Loucy (cell line): ENCODE measurements around the gene AK6.

Experiments
- H2AFZ ChIP-seq: fragments of 200-600 bp; sonication (generic); 2 replicates; pipeline ENCODE4 v1.6.0; 2016; ENCODE audit warnings: antibody characterized with exemption, mild to moderate bottlenecking, low read length, moderate library complexity
- H3F3A ChIP-seq: fragments of 200-600 bp; 2 replicates; pipeline ENCODE4 v1.6.0; 2016; ENCODE audit warnings: antibody characterized with exemption, low read depth, mild to moderate bottlenecking
- H3K27me3 ChIP-seq: fragments of 200-600 bp; sonication (generic); 2 replicates; pipeline ENCODE4 v1.6.1; 2014; ENCODE audit warnings: low read length, mild to moderate bottlenecking; ENCODE audit not compliant: insufficient read depth, poor library complexity, severe bottlenecking
- H3K36me3 ChIP-seq: fragments of 200-600 bp; sonication (generic); 2 replicates; pipeline ENCODE4 v1.6.1; 2016; ENCODE audit warnings: low read length; ENCODE audit not compliant: insufficient read depth
- H3K4me1 ChIP-seq: fragments of 200-600 bp; sonication (generic); 2 replicates; pipeline ENCODE4 v1.5.1; 2014; ENCODE audit warnings: low read length, mild to moderate bottlenecking; ENCODE audit not compliant: insufficient read depth, poor library complexity, severe bottlenecking
- H3K4me2 ChIP-seq: fragments of 200-600 bp; sonication (generic); 2 replicates; pipeline ENCODE4 v1.6.0; 2014; ENCODE audit warnings: antibody characterized with exemption, low read length, low read depth, mild to moderate bottlenecking; ENCODE audit not compliant: poor library complexity, severe bottlenecking
- H3K4me3 ChIP-seq: fragments of 200-600 bp; sonication (generic); 2 replicates; pipeline ENCODE4 v1.5.1; 2014; ENCODE audit warnings: low read length, mild to moderate bottlenecking, mixed read lengths; ENCODE audit not compliant: poor library complexity, severe bottlenecking
- H3K79me2 ChIP-seq: fragments of 200-600 bp; sonication (generic); 2 replicates; pipeline ENCODE4 v1.6.1; 2014; ENCODE audit warnings: low read length; ENCODE audit not compliant: insufficient read depth
- H3K9ac ChIP-seq: fragments of 200-600 bp; sonication (generic); 2 replicates; pipeline ENCODE4 v1.6.0; 2014; ENCODE audit warnings: mild to moderate bottlenecking, low read depth, low read length, moderate library complexity; ENCODE audit not compliant: poor library complexity, severe bottlenecking
- H3K9me2 ChIP-seq: fragments of 200-600 bp; sonication (generic); replicated peaks from 2 replicates; pipeline ENCODE4 v1.6.1; 2016; ENCODE audit warnings: low read depth, low read length, mixed read lengths
- H3K9me3 ChIP-seq: fragments of 200-600 bp; sonication (generic); 2 replicates; pipeline ENCODE4 v1.6.1; 2014; ENCODE audit warnings: mild to moderate bottlenecking, antibody characterized with exemption, low read length, low read depth; ENCODE audit not compliant: insufficient read depth
- H4K20me1 ChIP-seq: fragments of 200-600 bp; sonication (generic); 2 replicates; pipeline ENCODE4 v1.6.0; 2014; ENCODE audit warnings: antibody characterized with exemption, low read length, mild to moderate bottlenecking; ENCODE audit not compliant: insufficient read depth, poor library complexity, severe bottlenecking
- EZH2phosphoT487 ChIP-seq: fragments of 200-600 bp; IDR thresholded peaks from 2 replicates; pipeline ENCODE4 v1.6.1; 2018; ENCODE audit warnings: antibody characterized with exemption, mild to moderate bottlenecking, moderate library complexity, borderline replicate concordance
- TF ChIP-seq, protein P1 (sequence below): fragments of 200-600 bp; sonication (generic); conservative IDR thresholded peaks from 2 replicates; pipeline ENCODE4 v1.5.1; 2014; ENCODE audit warnings: mild to moderate bottlenecking, antibody characterized with exemption, low read length

Gene AK6

DNA sequence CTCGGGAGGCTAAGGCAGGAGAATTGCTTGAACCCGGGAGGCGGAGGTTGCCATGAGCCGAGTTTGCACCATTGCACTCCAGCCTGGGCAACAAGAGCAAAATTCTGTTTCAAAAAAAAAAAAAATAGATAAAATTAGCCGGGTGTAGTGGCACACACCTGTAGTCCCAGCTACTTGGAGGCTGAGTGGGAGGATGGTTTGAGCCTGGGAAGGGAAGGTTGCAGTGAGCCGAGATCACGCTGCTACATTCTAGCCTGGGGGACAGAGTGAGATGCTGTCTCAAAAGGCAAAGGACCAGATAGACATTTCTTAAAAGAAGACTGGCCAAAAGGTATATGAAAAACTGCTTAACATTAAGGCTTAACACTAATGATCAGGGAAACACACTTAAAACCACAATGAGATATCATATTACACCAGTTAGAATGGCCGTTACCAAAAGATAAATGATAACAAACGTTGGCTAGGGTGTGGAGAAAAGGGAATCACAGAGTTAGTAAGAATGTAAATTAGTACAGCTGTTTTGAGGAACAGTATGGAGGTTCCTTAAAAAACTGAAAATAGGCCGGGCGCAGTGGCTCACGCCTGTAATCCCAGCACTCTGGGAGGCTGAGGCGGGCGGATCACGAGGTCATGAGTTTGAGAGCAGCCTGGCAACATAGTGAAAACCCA lies 35.5 kb upstream of the AK6 start:
- Histone ChIP-seq H3K9ac (no peak overlapping the region), H3K27me3 (no peaks in the 10 kb centered on the region), H3K79me2 (no peaks in the 10 kb centered on the region), H3F3A (no peaks in the 10 kb centered on the region), H2AFZ (no peak overlapping the region), H3K4me1 (peaks cover 6% of the 10 kb centered on the region), H3K9me2 (no peaks in the 10 kb centered on the region), H3K9me3 (no peaks in the 10 kb centered on the region), H4K20me1 (no peaks in the 10 kb centered on the region), H3K4me3 (no peak overlapping the region), H3K36me3 (peaks cover 12% of the 10 kb centered on the region; the same call in 1 of the 2 replicates), H3K4me2 (peak overlapping the region; percentile 32)
- no peak for TF ChIP-seq EZH2phosphoT487
- TF ChIP-seq, protein P1, sequence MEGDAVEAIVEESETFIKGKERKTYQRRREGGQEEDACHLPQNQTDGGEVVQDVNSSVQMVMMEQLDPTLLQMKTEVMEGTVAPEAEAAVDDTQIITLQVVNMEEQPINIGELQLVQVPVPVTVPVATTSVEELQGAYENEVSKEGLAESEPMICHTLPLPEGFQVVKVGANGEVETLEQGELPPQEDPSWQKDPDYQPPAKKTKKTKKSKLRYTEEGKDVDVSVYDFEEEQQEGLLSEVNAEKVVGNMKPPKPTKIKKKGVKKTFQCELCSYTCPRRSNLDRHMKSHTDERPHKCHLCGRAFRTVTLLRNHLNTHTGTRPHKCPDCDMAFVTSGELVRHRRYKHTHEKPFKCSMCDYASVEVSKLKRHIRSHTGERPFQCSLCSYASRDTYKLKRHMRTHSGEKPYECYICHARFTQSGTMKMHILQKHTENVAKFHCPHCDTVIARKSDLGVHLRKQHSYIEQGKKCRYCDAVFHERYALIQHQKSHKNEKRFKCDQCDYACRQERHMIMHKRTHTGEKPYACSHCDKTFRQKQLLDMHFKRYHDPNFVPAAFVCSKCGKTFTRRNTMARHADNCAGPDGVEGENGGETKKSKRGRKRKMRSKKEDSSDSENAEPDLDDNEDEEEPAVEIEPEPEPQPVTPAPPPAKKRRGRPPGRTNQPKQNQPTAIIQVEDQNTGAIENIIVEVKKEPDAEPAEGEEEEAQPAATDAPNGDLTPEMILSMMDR: no peak

DNA sequence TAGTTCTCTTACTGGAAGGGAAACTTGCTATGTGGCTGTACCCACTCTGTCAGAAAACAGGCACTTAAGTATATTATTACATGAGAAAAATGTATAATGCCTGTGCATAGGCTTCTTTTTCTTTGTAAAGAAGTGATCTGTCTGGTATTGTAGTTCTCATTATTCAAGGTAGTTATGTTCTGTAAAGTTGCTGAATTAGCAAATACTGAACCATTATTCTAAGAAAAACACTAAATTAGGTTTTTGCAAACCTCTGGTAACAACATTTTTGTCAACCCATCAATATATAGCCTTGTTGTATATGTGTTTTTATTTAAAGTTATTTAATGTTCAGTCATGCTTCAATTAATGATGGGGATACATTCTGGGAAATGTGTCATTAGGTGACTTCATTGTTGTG lies 9.1 kb upstream of the AK6 start:
- H3K36me3 ChIP-seq: peaks cover 10% of the 10 kb centered on the region; the same call in 1 of the 2 replicates
- no peak for TF ChIP-seq EZH2phosphoT487
- TF ChIP-seq, protein P1: no peak

DNA sequence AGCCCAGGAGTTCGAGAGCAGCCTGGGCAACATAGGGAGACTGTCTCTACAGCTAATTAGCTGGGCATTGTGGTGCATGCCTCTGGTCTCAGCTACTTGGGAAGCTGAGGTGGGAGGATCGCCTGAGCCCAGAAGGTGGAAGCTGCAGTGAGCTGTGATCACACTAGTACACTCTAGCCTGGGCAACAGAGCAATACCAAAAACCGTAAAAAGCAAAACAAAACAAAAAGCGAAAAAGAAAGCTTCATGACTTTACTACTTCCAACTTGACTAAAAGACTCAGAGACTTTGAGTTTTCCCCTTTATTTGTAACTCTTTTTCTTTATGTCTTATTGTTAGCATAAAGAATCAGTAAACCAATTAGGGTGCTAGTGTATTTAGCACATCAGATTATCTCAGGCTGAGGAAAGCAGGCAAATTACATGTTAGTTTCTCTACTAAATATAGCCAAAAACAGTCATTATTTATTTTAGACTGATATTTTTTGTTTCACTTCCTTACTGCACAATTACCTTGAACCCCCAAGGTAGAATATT lies 5.7 kb upstream of the AK6 start:
- no peaks in the 10 kb centered on the region for H3F3A ChIP-seq
- no peak overlapping the region for H3K4me3 ChIP-seq
- peaks cover 27% of the 10 kb centered on the region for H3K79me2 ChIP-seq
- H2AFZ ChIP-seq: no peak overlapping the region
- no peaks in the 10 kb centered on the region for H3K9me3 ChIP-seq
- no peaks in the 10 kb centered on the region for H3K9me2 ChIP-seq
- no peak overlapping the region for H3K4me2 ChIP-seq
- TF ChIP-seq, protein P1: no peak
- no peak for TF ChIP-seq EZH2phosphoT487
- peaks cover 5% of the 10 kb centered on the region; the same call in 1 of the 2 replicates for H3K36me3 ChIP-seq
- peaks cover 19% of the 10 kb centered on the region for H4K20me1 ChIP-seq
- no peak overlapping the region for H3K9ac ChIP-seq
- H3K27me3 ChIP-seq: no peaks in the 10 kb centered on the region
- H3K4me1 ChIP-seq: peaks cover 23% of the 10 kb centered on the region

More for the DNA sequence above, 9.1 kb upstream of the AK6 start:
- no peaks in the 10 kb centered on the region for H3K79me2 ChIP-seq
- H3K4me2 ChIP-seq: no peak overlapping the region
- no peaks in the 10 kb centered on the region for H3K27me3 ChIP-seq
- H3F3A ChIP-seq: no peaks in the 10 kb centered on the region
- no peak overlapping the region for H2AFZ ChIP-seq
- H3K9ac ChIP-seq: no peak overlapping the region
- no peaks in the 10 kb centered on the region for H3K9me2 ChIP-seq
- peaks cover 3% of the 10 kb centered on the region for H3K4me1 ChIP-seq
- H3K9me3 ChIP-seq: no peaks in the 10 kb centered on the region
- H4K20me1 ChIP-seq: no peaks in the 10 kb centered on the region
- H3K4me3 ChIP-seq: no peak overlapping the region
